HG03045 (cell line): ENCODE measurements around the gene SMTNL2.
A peak's percentile ranks its signal among the peaks of the same experiment; 100 is the strongest.

ENCODE experiments used
- ATAC-seq: cut with Tn5 transposase; IDR thresholded peaks from one replicate; pipeline ENCODE4 v1.9.1; 2021; ENCODE audit warnings: mild to moderate bottlenecking, moderate library complexity; ENCODE audit not compliant: unreplicated experiment

The SMTNL2 gene

GRCh38 chr17:4545217-4545951 lies 38.9 kb upstream of the SMTNL2 start:
- ATAC-seq = no peak

- ATAC-seq = no peak
Observed at GRCh38 chr17:4547118-4547906, 37.0 kb upstream of the SMTNL2 start.

- no peak for ATAC-seq
Observed at GRCh38 chr17:4548061-4548461, 36.3 kb upstream of the SMTNL2 start.

GRCh38 chr17:4548721-4549531 lies 35.4 kb upstream of the SMTNL2 start:
- no peak for ATAC-seq

GRCh38 chr17:4549781-4550533 lies 34.4 kb upstream of the SMTNL2 start:
- ATAC-seq = no peak

GRCh38 chr17:4550534-4551039 lies 33.7 kb upstream of the SMTNL2 start:
- ATAC-seq = no peak

GRCh38 chr17:4551141-4551540 lies 33.2 kb upstream of the SMTNL2 start:
- ATAC-seq = no peak

GRCh38 chr17:4551796-4552525 lies 32.4 kb upstream of the SMTNL2 start:
- ATAC-seq = no peak

GRCh38 chr17:4553669-4554068 lies 30.7 kb upstream of the SMTNL2 start:
- no peak for ATAC-seq

- no peak for ATAC-seq
Observed at GRCh38 chr17:4554441-4554996, 29.8 kb upstream of the SMTNL2 start.

- ATAC-seq = peak; percentile 81
Observed at GRCh38 chr17:4554997-4555799, 29.1 kb upstream of the SMTNL2 start, which contains the start of gene MYBBP1A. Gene MYBBP1A (minus strand): TSS chr17:4555384. CDS start chr17:4555324, 60 bp downstream.

- no peak for ATAC-seq
Observed at GRCh38 chr17:4555873-4556759, 28.2 kb upstream of the SMTNL2 start.

- no peak for ATAC-seq
Observed at GRCh38 chr17:4556996-4557395, 27.3 kb upstream of the SMTNL2 start.

- ATAC-seq = no peak
Observed at GRCh38 chr17:4557626-4558346, 26.5 kb upstream of the SMTNL2 start.

GRCh38 chr17:4558347-4558971 lies 25.9 kb upstream of the SMTNL2 start:
- ATAC-seq = no peak

- ATAC-seq = no peak
Observed at GRCh38 chr17:4559139-4559791, 25.1 kb upstream of the SMTNL2 start.
